SU-DHL-6 (cell line): Measurements from ENCODE around the gene TDG.

ENCODE experiments used
- H2AFZ ChIP-seq: fragments of 200-600 bp; sonication (generic); 2 replicates; pipeline ENCODE4 v1.6.1; 2014; ENCODE audit warnings: low read depth, mild to moderate bottlenecking, moderate library complexity, mixed read lengths, antibody characterized with exemption, low read length; ENCODE audit not compliant: severe bottlenecking
- H3F3A ChIP-seq: fragments of 200-600 bp; shearing (Covaris generic); 2 replicates; pipeline ENCODE4 v1.6.0; 2016; ENCODE audit warnings: antibody characterized with exemption, mild to moderate bottlenecking; ENCODE audit not compliant: insufficient read depth
- H3K27ac ChIP-seq: fragments of 200-600 bp; sonication (generic); 2 replicates; pipeline ENCODE4 v1.5.1; 2016; ENCODE audit warnings: low read depth, mild to moderate bottlenecking, low read length, moderate library complexity, mixed read lengths
- H3K27me3 ChIP-seq: fragments of 200-600 bp; sonication (generic), shearing (Covaris generic); 2 replicates; pipeline ENCODE4 v1.6.0; 2014; ENCODE audit warnings: mild to moderate bottlenecking, low read length
- H3K36me3 ChIP-seq: fragments of 200-600 bp; sonication (generic); 2 replicates; pipeline ENCODE4 v1.6.1; 2014; ENCODE audit warnings: mild to moderate bottlenecking, low read length, mixed read lengths
- H3K4me2 ChIP-seq: fragments of 300-600, 200-600 bp; shearing (Covaris generic), sonication (generic); 2 replicates; pipeline ENCODE4 v1.6.0; 2014; ENCODE audit warnings: low read length, low read depth, mild to moderate bottlenecking; ENCODE audit not compliant: poor library complexity, severe bottlenecking
- H3K4me3 ChIP-seq: fragments of 200-600 bp; sonication (generic); 2 replicates; pipeline ENCODE4 v1.5.1; 2014; ENCODE audit warnings: antibody characterized with exemption, low read length, mild to moderate bottlenecking, mixed read lengths; ENCODE audit not compliant: insufficient read depth, poor library complexity, severe bottlenecking
- H3K79me2 ChIP-seq: fragments of 200-600 bp; sonication (generic); 2 replicates; pipeline ENCODE4 v1.6.1; 2014; ENCODE audit warnings: mild to moderate bottlenecking, low read length, moderate library complexity; ENCODE audit not compliant: insufficient read depth
- H3K9ac ChIP-seq: fragments of 200-600 bp; sonication (generic); 2 replicates; pipeline ENCODE4 v1.7.0; 2014; ENCODE audit warnings: mild to moderate bottlenecking, low read length
- H3K9me2 ChIP-seq: fragments of 200-600 bp; sonication (generic); replicated peaks from 2 replicates; pipeline ENCODE4 v1.6.1; 2014; ENCODE audit warnings: low read length; ENCODE audit not compliant: insufficient read depth
- H3K9me3 ChIP-seq: fragments of 200-600 bp; sonication (generic); 2 replicates; pipeline ENCODE4 v1.6.1; 2014; ENCODE audit warnings: low read length, mixed read lengths; ENCODE audit not compliant: insufficient read depth
- H4K20me1 ChIP-seq: fragments of 200-600 bp; sonication (generic); 2 replicates; pipeline ENCODE4 v1.6.1; 2014; ENCODE audit warnings: low read depth, mild to moderate bottlenecking, antibody characterized with exemption, low read length, moderate library complexity, mixed read lengths
- EZH2phosphoT487 ChIP-seq: fragments of 200-600 bp; sonication (generic), shearing (Covaris generic); conservative IDR thresholded peaks from 2 replicates; pipeline ENCODE4 v1.6.1; 2018; ENCODE audit warnings: mild to moderate bottlenecking, antibody characterized with exemption, low read length, moderate library complexity, mixed read lengths
- TF ChIP-seq, protein P1 (sequence below): fragments of 200-600 bp; sonication (generic); IDR thresholded peaks from one replicate; pipeline ENCODE4 v1.5.1; 2017; ENCODE audit warnings: antibody characterized with exemption, mild to moderate bottlenecking, low read length, moderate library complexity; ENCODE audit not compliant: insufficient read depth, poor library complexity, severe bottlenecking

TDG gene

DNA sequence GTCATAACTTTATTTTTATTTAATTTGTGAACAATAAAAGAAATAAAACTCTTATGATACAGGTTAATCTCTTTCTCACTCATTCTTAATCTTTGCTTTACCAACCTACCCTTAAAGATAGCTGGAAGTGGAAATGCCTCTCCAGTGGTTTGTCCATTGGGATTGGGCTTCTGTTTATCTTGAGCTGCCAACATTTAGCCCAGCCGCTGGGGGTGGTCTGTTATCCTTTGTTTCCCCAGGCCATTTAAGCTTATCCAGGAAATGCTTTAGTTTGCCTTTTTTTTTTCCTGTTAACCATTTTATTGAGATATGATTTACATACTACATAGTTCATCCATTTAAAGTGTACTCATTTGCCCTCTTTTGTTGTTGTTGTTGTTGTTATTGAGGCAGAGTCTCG is 8.2 kb downstream of the TDG start:
- peaks cover 6% of the 10 kb centered on the region; the same call in 1 of the 2 replicates for H3K36me3 ChIP-seq
- H3K9me3 ChIP-seq: no peaks in the 10 kb centered on the region
- H3K4me3 ChIP-seq: no peak overlapping the region
- no peak overlapping the region for H3K9ac ChIP-seq
- TF ChIP-seq EZH2phosphoT487: no peak
- TF ChIP-seq, protein P1, sequence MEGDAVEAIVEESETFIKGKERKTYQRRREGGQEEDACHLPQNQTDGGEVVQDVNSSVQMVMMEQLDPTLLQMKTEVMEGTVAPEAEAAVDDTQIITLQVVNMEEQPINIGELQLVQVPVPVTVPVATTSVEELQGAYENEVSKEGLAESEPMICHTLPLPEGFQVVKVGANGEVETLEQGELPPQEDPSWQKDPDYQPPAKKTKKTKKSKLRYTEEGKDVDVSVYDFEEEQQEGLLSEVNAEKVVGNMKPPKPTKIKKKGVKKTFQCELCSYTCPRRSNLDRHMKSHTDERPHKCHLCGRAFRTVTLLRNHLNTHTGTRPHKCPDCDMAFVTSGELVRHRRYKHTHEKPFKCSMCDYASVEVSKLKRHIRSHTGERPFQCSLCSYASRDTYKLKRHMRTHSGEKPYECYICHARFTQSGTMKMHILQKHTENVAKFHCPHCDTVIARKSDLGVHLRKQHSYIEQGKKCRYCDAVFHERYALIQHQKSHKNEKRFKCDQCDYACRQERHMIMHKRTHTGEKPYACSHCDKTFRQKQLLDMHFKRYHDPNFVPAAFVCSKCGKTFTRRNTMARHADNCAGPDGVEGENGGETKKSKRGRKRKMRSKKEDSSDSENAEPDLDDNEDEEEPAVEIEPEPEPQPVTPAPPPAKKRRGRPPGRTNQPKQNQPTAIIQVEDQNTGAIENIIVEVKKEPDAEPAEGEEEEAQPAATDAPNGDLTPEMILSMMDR: no peak
- H3F3A ChIP-seq: no peaks in the 10 kb centered on the region
- H3K9me2 ChIP-seq: no peaks in the 10 kb centered on the region
- peaks cover 87% of the 10 kb centered on the region for H3K79me2 ChIP-seq
- H3K4me2 ChIP-seq: no peak overlapping the region
- H4K20me1 ChIP-seq: peaks cover 19% of the 10 kb centered on the region
- H3K27ac ChIP-seq: no peak overlapping the region
- no peak overlapping the region for H2AFZ ChIP-seq
- H3K27me3 ChIP-seq: no peaks in the 10 kb centered on the region

GRCh38 chr12:103975368-103975767 is 9.7 kb downstream of the TDG start:
- no peaks in the 10 kb centered on the region for H3K9me2 ChIP-seq
- no peak overlapping the region for H3K9ac ChIP-seq
- no peaks in the 10 kb centered on the region for H3F3A ChIP-seq
- no peak overlapping the region for H3K4me2 ChIP-seq
- H3K4me3 ChIP-seq: no peak overlapping the region
- no peaks in the 10 kb centered on the region for H3K27me3 ChIP-seq
- no peaks in the 10 kb centered on the region for H3K9me3 ChIP-seq
- H3K27ac ChIP-seq: no peak overlapping the region
- TF ChIP-seq, protein P1: no peak
- TF ChIP-seq EZH2phosphoT487: no peak
- peaks cover 7% of the 10 kb centered on the region for H3K36me3 ChIP-seq
- no peak overlapping the region for H2AFZ ChIP-seq
- H4K20me1 ChIP-seq: peaks cover 19% of the 10 kb centered on the region
- peaks cover 72% of the 10 kb centered on the region for H3K79me2 ChIP-seq

- TF ChIP-seq EZH2phosphoT487: no peak
- TF ChIP-seq, protein P1: no peak
- Histone ChIP-seq H3K4me3 (no peak overlapping the region), H3K9ac (no peak overlapping the region), H3K4me2 (no peak overlapping the region), H3K27me3 (no peaks in the 10 kb centered on the region), H3F3A (0 out of 2 replicates have a peak, but pooled peaks cover 3% of the 10 kb centered on the region), H3K36me3 (peaks cover 22% of the 10 kb centered on the region), H4K20me1 (0 out of 2 replicates have a peak, but pooled peaks cover 5% of the 10 kb centered on the region), H3K9me3 (no peaks in the 10 kb centered on the region), H2AFZ (no peak overlapping the region), H3K27ac (no peak overlapping the region), H3K79me2 (peaks cover 50% of the 10 kb centered on the region), H3K9me2 (no peaks in the 10 kb centered on the region)
Measured at GRCh38 chr12:103978384-103978982, 12.8 kb downstream of the TDG start.
